ENCODE data around the gene TMPRSS11B.

Gene TMPRSS11B

GRCh38 chr4:68180849-68181526, 64.5 kb downstream of the TMPRSS11B start:
- no peaks in the 10 kb centered on the region for H3K36me3 ChIP-seq (replicated peaks; ENCODE audit: insufficient read depth, low read length)
- H3K79me2 ChIP-seq (ENCODE audit: low read length) = no peaks in the 10 kb centered on the region
- no peaks in the 10 kb centered on the region for H3K27me3 ChIP-seq (replicated peaks; ENCODE audit: insufficient read depth, low read length)
- no peaks in the 10 kb centered on the region for H3K9me2 ChIP-seq (replicated peaks; ENCODE audit: insufficient read depth, low read length)
- H3K27ac ChIP-seq (ENCODE audit: low read length) = no peak overlapping the region
- H3K4me1 ChIP-seq (ENCODE audit: low read length) = peaks cover 4% of the 10 kb centered on the region; the same call in 1 of the 2 replicates
- H3K4me3 ChIP-seq (ENCODE audit: low read length) = no peak overlapping the region
- H3K9me3 ChIP-seq (replicated peaks; ENCODE audit: insufficient read depth, low read length) = no peaks in the 10 kb centered on the region
- DNase-seq = no peak
- TF ChIP-seq EZH2 (optimal IDR thresholded peaks at IDR 0.05; ENCODE audit: low read depth, low read length) (no peak), EZH2phosphoT487 (IDR thresholded peaks at IDR 0.05; ENCODE audit: low read length) (no peak), CTCF (IDR thresholded peaks at IDR 0.05; ENCODE audit: low read length) (no peak)
- H3K9ac ChIP-seq (ENCODE audit: low read length) = no peak overlapping the region
- H2AFZ ChIP-seq (ENCODE audit: low read length) = no peak overlapping the region
- H3K4me2 ChIP-seq (ENCODE audit: low read depth, low read length) = no peak overlapping the region
- no peaks in the 10 kb centered on the region for H3F3A ChIP-seq (ENCODE audit: insufficient read depth, low read length)
- H4K20me1 ChIP-seq (ENCODE audit: insufficient read depth, low read length) = no peaks in the 10 kb centered on the region

- no peak overlapping the region for H2AFZ ChIP-seq (ENCODE audit: low read length)
- H3F3A ChIP-seq (ENCODE audit: insufficient read depth, low read length) = no peaks in the 10 kb centered on the region
- no peaks in the 10 kb centered on the region for H4K20me1 ChIP-seq (ENCODE audit: insufficient read depth, low read length)
Observed at GRCh38 chr4:68176904-68177303, 68.6 kb downstream of the TMPRSS11B start.

More at GRCh38 chr4:68176904-68177303, 68.6 kb downstream of the TMPRSS11B start:
- Histone ChIP-seq H3K4me3 (ENCODE audit: low read length) (no peak overlapping the region), H3K79me2 (ENCODE audit: low read length) (no peaks in the 10 kb centered on the region), H3K9ac (ENCODE audit: low read length) (no peak overlapping the region), H3K9me3 (replicated peaks; ENCODE audit: insufficient read depth, low read length) (no peaks in the 10 kb centered on the region), H3K27me3 (replicated peaks; ENCODE audit: insufficient read depth, low read length) (no peaks in the 10 kb centered on the region), H3K36me3 (replicated peaks; ENCODE audit: insufficient read depth, low read length) (no peaks in the 10 kb centered on the region), H3K4me2 (ENCODE audit: low read depth, low read length) (no peak overlapping the region), H3K27ac (ENCODE audit: low read length) (no peak overlapping the region), H3K9me2 (replicated peaks; ENCODE audit: insufficient read depth, low read length) (no peaks in the 10 kb centered on the region), H3K4me1 (ENCODE audit: low read length) (no peaks in the 10 kb centered on the region)
- no peak for TF ChIP-seq EZH2phosphoT487 (IDR thresholded peaks at IDR 0.05; ENCODE audit: low read length)
- TF ChIP-seq EZH2 (optimal IDR thresholded peaks at IDR 0.05; ENCODE audit: low read depth, low read length) = no peak
- no peak for TF ChIP-seq CTCF (IDR thresholded peaks at IDR 0.05; ENCODE audit: low read length)
- DNase-seq = no peak

Data from MM.1S (cell line).